SU-DHL-6 (cell line): ENCODE results near the gene NTRK2.

Experiments
- H2AFZ ChIP-seq: fragments of 200-600 bp; sonication (generic); 2 replicates; pipeline ENCODE4 v1.6.1; 2014; ENCODE audit warnings: low read depth, mild to moderate bottlenecking, moderate library complexity, mixed read lengths, antibody characterized with exemption, low read length; ENCODE audit not compliant: severe bottlenecking
- H3F3A ChIP-seq: fragments of 200-600 bp; shearing (Covaris generic); 2 replicates; pipeline ENCODE4 v1.6.0; 2016; ENCODE audit warnings: antibody characterized with exemption, mild to moderate bottlenecking; ENCODE audit not compliant: insufficient read depth
- H3K27ac ChIP-seq: fragments of 200-600 bp; sonication (generic); 2 replicates; pipeline ENCODE4 v1.5.1; 2016; ENCODE audit warnings: low read depth, mild to moderate bottlenecking, low read length, moderate library complexity, mixed read lengths
- H3K27me3 ChIP-seq: fragments of 200-600 bp; sonication (generic), shearing (Covaris generic); 2 replicates; pipeline ENCODE4 v1.6.0; 2014; ENCODE audit warnings: mild to moderate bottlenecking, low read length
- H3K36me3 ChIP-seq: fragments of 200-600 bp; sonication (generic); 2 replicates; pipeline ENCODE4 v1.6.1; 2014; ENCODE audit warnings: mild to moderate bottlenecking, low read length, mixed read lengths
- H3K4me2 ChIP-seq: fragments of 300-600, 200-600 bp; shearing (Covaris generic), sonication (generic); 2 replicates; pipeline ENCODE4 v1.6.0; 2014; ENCODE audit warnings: low read length, low read depth, mild to moderate bottlenecking; ENCODE audit not compliant: poor library complexity, severe bottlenecking
- H3K4me3 ChIP-seq: fragments of 200-600 bp; sonication (generic); 2 replicates; pipeline ENCODE4 v1.5.1; 2014; ENCODE audit warnings: antibody characterized with exemption, low read length, mild to moderate bottlenecking, mixed read lengths; ENCODE audit not compliant: insufficient read depth, poor library complexity, severe bottlenecking
- H3K79me2 ChIP-seq: fragments of 200-600 bp; sonication (generic); 2 replicates; pipeline ENCODE4 v1.6.1; 2014; ENCODE audit warnings: mild to moderate bottlenecking, low read length, moderate library complexity; ENCODE audit not compliant: insufficient read depth
- H3K9ac ChIP-seq: fragments of 200-600 bp; sonication (generic); 2 replicates; pipeline ENCODE4 v1.7.0; 2014; ENCODE audit warnings: mild to moderate bottlenecking, low read length
- H3K9me2 ChIP-seq: fragments of 200-600 bp; sonication (generic); replicated peaks from 2 replicates; pipeline ENCODE4 v1.6.1; 2014; ENCODE audit warnings: low read length; ENCODE audit not compliant: insufficient read depth
- H3K9me3 ChIP-seq: fragments of 200-600 bp; sonication (generic); 2 replicates; pipeline ENCODE4 v1.6.1; 2014; ENCODE audit warnings: low read length, mixed read lengths; ENCODE audit not compliant: insufficient read depth
- H4K20me1 ChIP-seq: fragments of 200-600 bp; sonication (generic); 2 replicates; pipeline ENCODE4 v1.6.1; 2014; ENCODE audit warnings: low read depth, mild to moderate bottlenecking, antibody characterized with exemption, low read length, moderate library complexity, mixed read lengths
- CTCF ChIP-seq: fragments of 200-600 bp; sonication (generic); IDR thresholded peaks from one replicate; pipeline ENCODE4 v1.5.1; 2017; ENCODE audit warnings: antibody characterized with exemption, mild to moderate bottlenecking, low read length, moderate library complexity; ENCODE audit not compliant: insufficient read depth, poor library complexity, severe bottlenecking
- EZH2phosphoT487 ChIP-seq: fragments of 200-600 bp; sonication (generic), shearing (Covaris generic); conservative IDR thresholded peaks from 2 replicates; pipeline ENCODE4 v1.6.1; 2018; ENCODE audit warnings: mild to moderate bottlenecking, antibody characterized with exemption, low read length, moderate library complexity, mixed read lengths

Gene NTRK2

GRCh38 chr9:84817038-84817437 is 147.5 kb downstream of the NTRK2 start:
- Histone ChIP-seq H2AFZ (no peak overlapping the region), H3K9me3 (no peaks in the 10 kb centered on the region), H3K79me2 (no peaks in the 10 kb centered on the region), H3K4me2 (no peak overlapping the region), H3K9ac (no peak overlapping the region), H3F3A (no peaks in the 10 kb centered on the region), H3K9me2 (no peaks in the 10 kb centered on the region), H3K27me3 (no peaks in the 10 kb centered on the region), H3K4me3 (no peak overlapping the region), H3K36me3 (no peaks in the 10 kb centered on the region), H3K27ac (no peak overlapping the region), H4K20me1 (no peaks in the 10 kb centered on the region)
- TF ChIP-seq EZH2phosphoT487 (no peak), CTCF (no peak)

GRCh38 chr9:84818791-84819190 is 149.3 kb downstream of the NTRK2 start:
- Histone ChIP-seq H3K9me2 (no peaks in the 10 kb centered on the region), H3K9ac (no peak overlapping the region), H3K4me3 (no peak overlapping the region), H3K79me2 (no peaks in the 10 kb centered on the region), H2AFZ (no peak overlapping the region), H3K36me3 (no peaks in the 10 kb centered on the region), H3K27me3 (no peaks in the 10 kb centered on the region), H3K9me3 (no peaks in the 10 kb centered on the region), H3K27ac (no peak overlapping the region), H4K20me1 (no peaks in the 10 kb centered on the region), H3K4me2 (no peak overlapping the region), H3F3A (no peaks in the 10 kb centered on the region)
- TF ChIP-seq EZH2phosphoT487 (no peak), CTCF (no peak)

- no peak overlapping the region for H3K27ac ChIP-seq
- H3K27me3 ChIP-seq = no peaks in the 10 kb centered on the region
- no peaks in the 10 kb centered on the region for H3K36me3 ChIP-seq
- no peaks in the 10 kb centered on the region for H3K79me2 ChIP-seq
- no peak overlapping the region for H3K9ac ChIP-seq
- no peak overlapping the region for H3K4me3 ChIP-seq
- no peaks in the 10 kb centered on the region for H3K9me2 ChIP-seq
- H4K20me1 ChIP-seq = no peaks in the 10 kb centered on the region
- TF ChIP-seq CTCF = no peak
- TF ChIP-seq EZH2phosphoT487 = no peak
- H2AFZ ChIP-seq = no peak overlapping the region
- no peaks in the 10 kb centered on the region for H3F3A ChIP-seq
- no peak overlapping the region for H3K4me2 ChIP-seq
- no peaks in the 10 kb centered on the region for H3K9me3 ChIP-seq
Observed at GRCh38 chr9:84819491-84819991, 150.0 kb downstream of the NTRK2 start.
